K562 (cell line): ENCODE measurements around the gene PRPF39. TPM values are rescaled to one million over a fixed set of nuclear protein-coding genes. Genes with fewer than 3 reads are reported as not detected.

Experiments used
- CREB1 ChIP-seq, 2 experiments: sonication (generic) in 1 of 2; formaldehyde crosslinking in 1 of 2; IDR thresholded peaks; 2 replicates each; pipeline versions ENCODE4 v1.6.1 to v1.8.0; 2012 to 2022; ENCODE audit warnings: inconsistent platforms in 1 of 2, mild to moderate bottlenecking in 1 of 2, missing genetic modification reagents in 1 of 2, moderate library complexity in 1 of 2
- FOXM1 ChIP-seq, 2 experiments: fragments of 450-650 bp in 1 of 2; sonication (generic) in 1 of 2; formaldehyde crosslinking in 1 of 2; IDR thresholded peaks; 2 replicates each; pipeline versions ENCODE4 v1.6.1 to v1.9.0; 2017 to 2022; ENCODE audit warnings: low read depth in 2 of 2, mild to moderate bottlenecking in 2 of 2, missing genetic modification reagents in 1 of 2, moderate library complexity in 1 of 2
- HINFP ChIP-seq: fragments of 450-650 bp; conservative IDR thresholded peaks from 2 replicates; pipeline ENCODE4 v1.6.1; 2016; ENCODE audit warnings: missing genetic modification characterization, low read depth, mild to moderate bottlenecking, control low read depth, missing compliant biosample characterization
- IFI16 ChIP-seq: fragments of 250-450 bp; sonication (Bioruptor Pico); IDR thresholded peaks from 2 replicates; pipeline ENCODE4 v2.1.2; 2022; ENCODE audit warnings: mild to moderate bottlenecking, inconsistent platforms
- JUN ChIP-seq, 2 experiments: sonication (generic) in 1 of 2; formaldehyde crosslinking in 1 of 2; IDR thresholded peaks; 2 replicates each; pipeline versions ENCODE4 v1.6.1 to v1.8.0; 2012 to 2022; ENCODE audit warnings: borderline replicate concordance in 2 of 2, mild to moderate bottlenecking in 2 of 2, improper control_type of control experiment in 1 of 2, low read depth in 1 of 2, low read length in 1 of 2, missing genetic modification reagents in 1 of 2
- KLF16 ChIP-seq: IDR thresholded peaks from 2 replicates; pipeline ENCODE4 v1.6.1; 2016; ENCODE audit warnings: antibody characterized with exemption
- MEF2A ChIP-seq: IDR thresholded peaks from 2 replicates; pipeline ENCODE4 v1.6.1; 2011; ENCODE audit warnings: low read depth, mild to moderate bottlenecking, low read length, moderate library complexity; ENCODE audit not compliant: control insufficient read depth
- MEIS2 ChIP-seq: fragments of 450-650 bp; IDR thresholded peaks from 2 replicates; pipeline ENCODE4 v1.6.1; 2014; ENCODE audit warnings: mild to moderate bottlenecking; ENCODE audit not compliant: partially characterized antibody
- MTA3 ChIP-seq: fragments of 450-650 bp; formaldehyde crosslinking; IDR thresholded peaks from 2 replicates; pipeline ENCODE4 v1.6.1; 2017; ENCODE audit warnings: mild to moderate bottlenecking, borderline replicate concordance
- NR2C2 ChIP-seq, 2 experiments: fragments of 200-800 bp in 1 of 2; sonication (Bioruptor generic) in 1 of 2; sonication (generic) in 1 of 2; formaldehyde crosslinking in 1 of 2; IDR thresholded peaks; 2 replicates each; pipeline versions ENCODE4 v1.6.1 to v1.8.0; 2016 to 2022; ENCODE audit warnings: mild to moderate bottlenecking in 1 of 2, missing compliant biosample characterization in 1 of 2, missing genetic modification characterization in 1 of 2, missing genetic modification reagents in 1 of 2
- SNRNP70 ChIP-seq: fragments of 200-400 bp; formaldehyde crosslinking; optimal IDR thresholded peaks from 2 replicates; pipeline ENCODE3; 2017; ENCODE audit warnings: low read depth, low read length
- THRAP3 ChIP-seq: fragments of 450-650 bp; IDR thresholded peaks from 2 replicates; pipeline ENCODE4 v1.6.1; 2016; ENCODE audit warnings: mild to moderate bottlenecking, inconsistent platforms, borderline replicate concordance
- ZNF75A ChIP-seq: fragments of 450-650 bp; formaldehyde crosslinking; IDR thresholded peaks from 2 replicates; pipeline ENCODE4 v1.4.0; 2020; ENCODE audit warnings: mild to moderate bottlenecking
- ZNF77 ChIP-seq: fragments of 250-450 bp; sonication (Bioruptor Pico); IDR thresholded peaks from 2 replicates; pipeline ENCODE4 v1.5.0; 2020
- ZSCAN29 ChIP-seq: fragments of 450-650 bp; IDR thresholded peaks from 2 replicates; pipeline ENCODE4 v1.6.1; 2017
- polyA plus RNA-seq, 8 experiments: library from polyadenylated mRNA; depleted of rRNA in 4 of 8; stranded (reverse) in 5 of 8; unstranded in 3 of 8; fragments of >200 nt; fragmentation: Nextera tagmentation in 2 of 8; fragmentation: Illumina TruSeq in 1 of 8; extraction: Ambion mirVana in 2 of 8; extraction: Trizol in 1 of 8; gene quantifications; 2 replicates each; pipeline versions ENCODE4 v1.2.1 to v1.2.3, GENCODE V29; 2011 to 2014; ENCODE audit warnings: inconsistent platforms in 1 of 8, missing spikeins in 1 of 8
- total RNA-seq, 7 experiments: library from RNA; depleted of rRNA in 6 of 7; stranded (reverse); fragments of >200 nt in 6 of 7; fragmentation: Illumina TruSeq in 2 of 7; extraction: Trizol in 2 of 7; gene quantifications; 2 replicates each; pipeline versions ENCODE4 v1.2.1 to v1.2.3, GENCODE V29; 2011 to 2021; ENCODE audit warnings: low replicate concordance in 1 of 7
- TF ChIP-seq, protein P1 (sequence below): fragments of 450-650 bp; IDR thresholded peaks from 2 replicates; pipeline ENCODE4 v1.7.0; 2016; ENCODE audit warnings: borderline replicate concordance
- TF ChIP-seq, protein P2 (sequence below): fragments of 450-650 bp; IDR thresholded peaks from 2 replicates; pipeline ENCODE4 v1.6.1; 2016; ENCODE audit warnings: borderline replicate concordance
- TF ChIP-seq, protein P3 (sequence below): fragments of 250-450 bp; sonication (Bioruptor Pico); IDR thresholded peaks from 2 replicates; pipeline ENCODE4 v1.4.0; 2020; ENCODE audit warnings: borderline replicate concordance

PRPF39 gene
- total and polyA plus RNA-seq, 9 of the 15 experiments (the other 6 are each of a cell fraction or from before 2014, with no cell fraction given) = 13.3 to 50.4 (median 24.8) TPM

GRCh38 chr14:45134051-45134958 lies 50.4 kb downstream of the PRPF39 start, which contains the start of gene FKBP3 (continued):
- TF ChIP-seq, protein P1, sequence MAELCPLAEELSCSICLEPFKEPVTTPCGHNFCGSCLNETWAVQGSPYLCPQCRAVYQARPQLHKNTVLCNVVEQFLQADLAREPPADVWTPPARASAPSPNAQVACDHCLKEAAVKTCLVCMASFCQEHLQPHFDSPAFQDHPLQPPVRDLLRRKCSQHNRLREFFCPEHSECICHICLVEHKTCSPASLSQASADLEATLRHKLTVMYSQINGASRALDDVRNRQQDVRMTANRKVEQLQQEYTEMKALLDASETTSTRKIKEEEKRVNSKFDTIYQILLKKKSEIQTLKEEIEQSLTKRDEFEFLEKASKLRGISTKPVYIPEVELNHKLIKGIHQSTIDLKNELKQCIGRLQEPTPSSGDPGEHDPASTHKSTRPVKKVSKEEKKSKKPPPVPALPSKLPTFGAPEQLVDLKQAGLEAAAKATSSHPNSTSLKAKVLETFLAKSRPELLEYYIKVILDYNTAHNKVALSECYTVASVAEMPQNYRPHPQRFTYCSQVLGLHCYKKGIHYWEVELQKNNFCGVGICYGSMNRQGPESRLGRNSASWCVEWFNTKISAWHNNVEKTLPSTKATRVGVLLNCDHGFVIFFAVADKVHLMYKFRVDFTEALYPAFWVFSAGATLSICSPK = no peak
- TF ChIP-seq JUN (IDR thresholded peaks at IDR 0.05; ENCODE audit: borderline replicate concordance, low read depth, low read length) (no peak), JUN (CRISPR knock-in tag; IDR thresholded peaks at IDR 0.05; ENCODE audit: borderline replicate concordance) (no peak), ZSCAN29 (peak; percentile 70; the same call in 1 of the 2 replicates), MTA3 (0 out of 2 replicates have a peak, but pooled peaks have one; percentile 76), THRAP3 (no peak), FOXM1 (IDR thresholded peaks at IDR 0.05; ENCODE audit: low read depth) (peak; percentile 82), FOXM1 (CRISPR knock-in tag; IDR thresholded peaks at IDR 0.05; ENCODE audit: low read depth) (0 out of 2 replicates have a peak, but pooled peaks have one; percentile 35), MEIS2 (peak; percentile 6), ZNF75A (no peak), KLF16 (no peak), SNRNP70 (no peak), ZNF77 (CRISPR knock-in tag) (no peak), MEF2A (no peak), CREB1 (IDR thresholded peaks at IDR 0.05) (no peak), CREB1 (CRISPR knock-in tag; IDR thresholded peaks at IDR 0.05) (peak; percentile 52; the same call in 1 of the 2 replicates), NR2C2 (CRISPR knock-in tag; IDR thresholded peaks at IDR 0.05) (no peak), NR2C2 (tag; IDR thresholded peaks at IDR 0.05) (peak; percentile 89), IFI16 (CRISPR knock-in tag) (no peak), HINFP (tag) (0 out of 2 replicates have a peak, but pooled peaks have one; percentile 44)
- TF ChIP-seq, protein P2, sequence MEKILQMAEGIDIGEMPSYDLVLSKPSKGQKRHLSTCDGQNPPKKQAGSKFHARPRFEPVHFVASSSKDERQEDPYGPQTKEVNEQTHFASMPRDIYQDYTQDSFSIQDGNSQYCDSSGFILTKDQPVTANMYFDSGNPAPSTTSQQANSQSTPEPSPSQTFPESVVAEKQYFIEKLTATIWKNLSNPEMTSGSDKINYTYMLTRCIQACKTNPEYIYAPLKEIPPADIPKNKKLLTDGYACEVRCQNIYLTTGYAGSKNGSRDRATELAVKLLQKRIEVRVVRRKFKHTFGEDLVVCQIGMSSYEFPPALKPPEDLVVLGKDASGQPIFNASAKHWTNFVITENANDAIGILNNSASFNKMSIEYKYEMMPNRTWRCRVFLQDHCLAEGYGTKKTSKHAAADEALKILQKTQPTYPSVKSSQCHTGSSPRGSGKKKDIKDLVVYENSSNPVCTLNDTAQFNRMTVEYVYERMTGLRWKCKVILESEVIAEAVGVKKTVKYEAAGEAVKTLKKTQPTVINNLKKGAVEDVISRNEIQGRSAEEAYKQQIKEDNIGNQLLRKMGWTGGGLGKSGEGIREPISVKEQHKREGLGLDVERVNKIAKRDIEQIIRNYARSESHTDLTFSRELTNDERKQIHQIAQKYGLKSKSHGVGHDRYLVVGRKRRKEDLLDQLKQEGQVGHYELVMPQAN = peak; percentile 63
- TF ChIP-seq, protein P3, sequence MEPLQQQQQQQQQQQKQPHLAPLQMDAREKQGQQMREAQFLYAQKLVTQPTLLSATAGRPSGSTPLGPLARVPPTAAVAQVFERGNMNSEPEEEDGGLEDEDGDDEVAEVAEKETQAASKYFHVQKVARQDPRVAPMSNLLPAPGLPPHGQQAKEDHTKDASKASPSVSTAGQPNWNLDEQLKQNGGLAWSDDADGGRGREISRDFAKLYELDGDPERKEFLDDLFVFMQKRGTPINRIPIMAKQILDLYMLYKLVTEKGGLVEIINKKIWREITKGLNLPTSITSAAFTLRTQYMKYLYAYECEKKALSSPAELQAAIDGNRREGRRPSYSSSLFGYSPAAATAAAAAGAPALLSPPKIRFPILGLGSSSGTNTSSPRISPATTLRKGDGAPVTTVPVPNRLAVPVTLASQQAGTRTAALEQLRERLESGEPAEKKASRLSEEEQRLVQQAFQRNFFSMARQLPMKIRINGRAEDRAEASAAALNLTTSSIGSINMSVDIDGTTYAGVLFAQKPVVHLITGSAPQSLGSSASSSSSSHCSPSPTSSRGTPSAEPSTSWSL = no peak
